Occipital lobe (tissue), 2 donors: ENCODE data around the gene ATP6AP1. TPM values are rescaled to one million over a fixed set of nuclear protein-coding genes. Genes with fewer than 3 reads are reported as not detected.
"Not testable (repeated sequence)": the region's sequence is repeated elsewhere in the genome, so short reads cannot be mapped to it uniquely, and the experiment has no call there.

Experiments used
- DNase-seq: peaks from one replicate; lab custom pipeline; 2025; lab: John Stamatoyannopoulos, UW
- total RNA-seq: library from RNA; depleted of rRNA; stranded (reverse); fragments of >200 nt; gene quantifications from one replicate; pipeline ENCODE4 v1.2.3, GENCODE V29; 2014

The ATP6AP1 gene
- total RNA-seq, 1 donor from 2014 or later, result 42.7 TPM

DNA sequence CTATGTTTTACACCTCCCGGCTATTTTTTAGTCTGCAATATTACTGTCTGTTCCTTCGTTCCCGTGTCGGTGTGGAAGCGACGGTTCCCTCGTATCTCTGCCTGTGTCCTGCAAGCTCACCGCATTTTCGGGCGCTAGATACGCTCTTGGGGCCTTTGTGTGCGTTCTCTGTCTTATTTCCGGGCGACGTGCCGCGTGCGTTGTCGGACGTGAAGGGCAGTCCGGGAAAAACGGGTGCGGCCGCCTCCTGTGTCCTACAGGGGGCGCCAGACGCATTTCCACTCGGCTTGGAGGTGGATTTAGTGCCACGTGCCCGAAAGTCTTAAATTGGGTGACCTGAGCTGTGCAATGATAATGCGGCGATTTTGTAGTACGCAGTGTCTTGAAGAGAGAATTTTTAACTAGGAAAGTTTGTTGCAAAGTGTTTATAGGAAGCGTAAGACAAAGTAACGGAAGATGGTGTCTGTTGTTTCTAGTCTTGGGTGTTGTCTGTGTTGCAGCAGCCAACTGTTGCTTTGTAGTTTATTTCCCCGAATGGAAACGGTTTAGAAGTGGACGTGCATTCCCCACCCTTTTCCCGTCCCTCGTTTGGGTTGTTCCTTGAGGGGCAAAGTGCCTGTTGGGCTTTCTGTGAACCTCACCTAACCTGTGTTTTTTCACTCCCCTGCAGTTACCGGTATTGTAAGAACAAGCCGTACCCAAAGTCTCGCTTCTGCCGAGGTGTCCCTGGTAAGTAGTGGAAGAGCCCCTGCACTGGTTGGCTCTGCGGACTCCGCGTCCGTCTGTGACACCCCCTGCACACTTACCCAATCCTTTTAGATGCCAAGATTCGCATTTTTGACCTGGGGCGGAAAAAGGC is 29.6 kb upstream of the ATP6AP1 start:
- DNase-seq, result peak; percentile 54

DNA sequence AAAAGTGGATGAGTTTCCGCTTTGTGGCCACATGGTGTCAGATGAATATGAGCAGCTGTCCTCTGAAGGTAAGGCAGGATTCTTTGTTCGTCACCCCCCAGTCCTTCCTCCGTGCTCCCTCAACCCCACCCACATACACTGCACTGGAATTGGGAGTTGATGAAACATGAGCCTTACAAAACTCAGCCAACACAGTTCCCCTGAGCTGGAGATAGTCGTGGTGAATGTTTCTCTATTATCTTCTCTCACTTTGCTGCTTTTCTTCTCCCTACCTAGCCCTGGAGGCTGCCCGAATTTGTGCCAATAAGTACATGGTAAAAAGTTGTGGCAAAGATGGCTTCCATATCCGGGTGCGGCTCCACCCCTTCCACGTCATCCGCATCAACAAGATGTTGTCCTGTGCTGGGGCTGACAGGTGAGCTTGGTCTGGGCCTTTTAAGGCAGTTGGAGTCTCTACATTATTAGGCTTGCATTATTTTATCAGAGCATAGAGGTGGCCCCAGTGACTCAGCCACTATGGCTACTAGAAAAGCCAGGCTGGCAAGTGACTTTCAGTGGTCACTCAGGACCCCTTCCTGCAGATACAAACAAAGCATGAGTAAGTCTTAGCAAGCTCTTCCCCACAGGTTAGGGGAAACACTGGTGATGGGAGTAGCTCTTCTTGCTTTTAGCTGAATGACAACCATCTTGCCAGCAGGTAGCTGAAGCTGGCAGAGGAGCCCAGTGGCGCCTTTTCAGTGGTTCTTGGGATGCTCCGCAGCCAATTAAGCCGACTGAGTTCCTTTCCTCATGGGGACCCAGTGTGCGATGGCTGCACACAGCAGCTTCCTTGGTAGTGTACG is 28.7 kb upstream of the ATP6AP1 start:
- no peak for DNase-seq

DNA sequence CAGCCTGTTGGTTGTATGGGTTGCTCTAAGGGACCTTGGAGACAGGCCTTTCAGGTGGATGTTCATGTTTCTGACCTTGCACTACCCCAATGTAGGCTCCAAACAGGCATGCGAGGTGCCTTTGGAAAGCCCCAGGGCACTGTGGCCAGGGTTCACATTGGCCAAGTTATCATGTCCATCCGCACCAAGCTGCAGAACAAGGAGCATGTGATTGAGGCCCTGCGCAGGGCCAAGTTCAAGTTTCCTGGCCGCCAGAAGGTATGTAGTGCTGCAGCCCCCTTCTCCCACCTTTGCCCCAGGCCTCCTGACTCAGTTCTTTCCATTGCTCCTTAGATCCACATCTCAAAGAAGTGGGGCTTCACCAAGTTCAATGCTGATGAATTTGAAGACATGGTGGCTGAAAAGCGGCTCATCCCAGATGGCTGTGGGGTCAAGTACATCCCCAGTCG is 28.1 kb upstream of the ATP6AP1 start:
- not testable (repeated sequence) for DNase-seq

DNA sequence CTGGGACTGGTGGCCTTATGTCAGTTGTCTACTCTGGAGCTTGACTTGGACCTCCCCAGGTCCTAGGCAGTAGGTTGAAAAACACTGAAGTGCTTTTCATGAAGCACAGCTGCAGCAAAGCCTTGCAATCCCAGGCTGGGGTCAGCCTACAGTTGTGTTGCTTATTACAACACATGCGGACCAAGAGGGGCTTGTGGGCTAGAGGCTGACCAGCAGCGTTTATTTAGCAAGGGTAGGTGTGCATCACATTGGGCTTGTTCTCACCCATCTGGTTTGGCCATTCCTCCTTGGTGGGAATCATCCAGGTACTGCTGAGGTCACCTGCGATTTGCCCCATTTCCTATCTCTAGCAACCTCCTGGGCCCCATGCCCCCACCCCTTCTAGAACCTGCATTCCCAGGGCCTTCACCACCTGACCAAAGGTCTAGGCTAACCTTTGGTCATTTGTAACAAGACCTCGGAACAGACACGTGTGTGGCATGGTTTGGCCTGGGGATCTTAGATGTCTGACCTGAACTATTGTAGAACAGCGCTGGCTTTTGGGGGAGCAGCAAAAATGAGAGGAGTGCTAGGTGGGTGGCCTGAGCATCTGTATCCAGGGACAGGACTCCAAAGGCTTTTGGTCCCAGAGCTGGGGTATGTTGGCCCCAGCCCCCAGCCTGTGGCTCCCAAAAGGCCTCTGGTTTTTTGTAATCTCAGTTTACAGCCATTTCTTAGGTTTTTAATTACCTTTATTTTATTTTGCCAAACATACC is 27.3 kb upstream of the ATP6AP1 start:
- DNase-seq, result no peak

DNA sequence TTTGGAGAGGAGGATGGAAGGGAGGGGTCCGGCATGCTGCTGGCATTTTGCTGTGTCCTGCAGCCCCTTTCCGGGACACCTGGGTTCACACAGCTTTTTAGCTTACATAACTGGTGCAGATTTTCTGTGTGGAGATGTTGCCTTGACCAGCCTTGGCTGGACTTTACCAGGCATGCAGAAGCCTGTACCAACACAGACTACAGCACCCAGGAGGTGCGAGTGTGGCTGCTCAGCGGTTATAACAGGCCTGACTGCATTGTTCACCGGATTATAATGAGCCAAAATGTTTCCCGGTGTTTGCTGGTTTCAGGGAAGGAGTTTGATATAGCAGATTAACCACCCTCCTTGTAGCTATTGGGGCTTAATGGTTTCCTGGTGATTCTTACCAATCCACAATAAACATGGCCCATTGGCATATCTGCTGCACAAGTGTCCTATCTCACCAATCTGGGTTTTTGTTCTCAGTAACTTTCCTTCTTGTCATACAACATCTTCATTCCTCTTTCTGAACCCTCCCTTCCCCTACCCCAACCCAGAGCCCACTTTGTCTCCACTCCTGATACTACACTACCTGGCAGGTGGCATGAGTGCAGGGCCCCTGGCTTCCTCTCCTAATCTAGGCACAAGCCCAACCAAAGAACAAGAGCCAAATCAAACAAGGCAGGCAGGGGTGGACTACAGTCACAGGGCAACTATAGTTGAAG is 26.4 kb upstream of the ATP6AP1 start:
- DNase-seq, result no peak

DNA sequence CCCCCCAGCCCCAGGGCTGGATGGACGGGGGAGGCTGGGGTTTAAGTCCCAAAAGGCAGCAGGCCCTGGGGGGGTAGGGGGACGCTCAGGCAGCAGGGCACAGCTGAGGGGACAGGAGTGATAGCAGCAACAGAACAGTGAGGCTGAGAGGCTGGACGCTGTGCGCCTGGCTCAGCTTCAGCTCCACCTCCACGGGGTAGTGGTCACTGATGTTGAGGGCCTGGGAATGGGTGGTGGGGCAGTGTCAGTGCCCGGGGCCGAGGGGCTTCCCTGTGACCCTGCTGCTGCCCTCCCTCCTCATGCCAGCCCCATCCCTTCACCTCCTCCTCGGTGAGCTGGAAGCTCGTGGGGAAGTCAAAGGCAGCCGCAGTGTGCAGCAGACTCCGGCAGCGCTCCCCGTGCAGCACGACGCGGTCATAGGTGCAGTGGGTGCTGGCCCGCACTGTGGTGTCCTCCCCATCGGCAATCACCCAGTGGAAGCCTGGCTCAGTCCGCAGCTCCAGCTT is 25.8 kb upstream of the ATP6AP1 start:
- no peak for DNase-seq

DNA sequence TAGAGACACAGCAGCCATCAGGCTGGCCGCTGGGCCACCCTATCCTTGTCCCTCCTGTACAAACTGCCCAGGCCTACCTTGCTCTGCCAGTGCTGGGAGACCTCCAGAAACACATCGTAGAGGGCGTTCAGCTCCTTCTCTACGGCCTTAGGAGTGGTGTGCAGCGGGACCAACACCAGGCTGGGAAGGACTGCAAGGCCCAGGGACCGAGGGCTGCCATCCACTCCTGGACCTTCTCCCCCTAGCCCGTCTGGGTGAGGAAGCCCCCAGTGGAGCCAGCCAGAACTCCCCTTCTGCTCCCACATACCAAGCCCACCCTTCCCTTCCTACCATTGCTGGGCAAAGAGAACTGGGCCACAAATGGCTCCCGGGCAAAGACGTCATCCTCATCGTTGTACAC is 25.3 kb upstream of the ATP6AP1 start:
- no peak for DNase-seq

DNA sequence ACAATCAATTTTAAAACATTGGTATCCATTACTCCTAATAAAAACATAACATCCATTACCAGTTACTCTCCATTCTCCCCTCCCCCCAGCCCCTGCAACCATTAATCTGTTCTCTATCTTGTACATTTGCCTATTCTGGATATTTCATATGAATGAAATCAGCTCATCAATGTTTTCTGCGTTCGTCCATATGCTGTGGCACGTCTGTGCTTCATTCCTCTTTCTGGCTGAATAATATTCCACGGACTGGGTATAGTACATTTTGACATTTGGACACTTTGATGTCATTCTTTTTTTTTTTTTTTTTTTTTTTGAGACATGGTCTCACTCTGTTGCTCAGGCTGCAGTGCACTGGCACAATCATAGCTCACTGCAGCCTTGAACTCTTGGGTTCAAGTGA is 24.6 kb upstream of the ATP6AP1 start:
- DNase-seq, result no peak

DNA sequence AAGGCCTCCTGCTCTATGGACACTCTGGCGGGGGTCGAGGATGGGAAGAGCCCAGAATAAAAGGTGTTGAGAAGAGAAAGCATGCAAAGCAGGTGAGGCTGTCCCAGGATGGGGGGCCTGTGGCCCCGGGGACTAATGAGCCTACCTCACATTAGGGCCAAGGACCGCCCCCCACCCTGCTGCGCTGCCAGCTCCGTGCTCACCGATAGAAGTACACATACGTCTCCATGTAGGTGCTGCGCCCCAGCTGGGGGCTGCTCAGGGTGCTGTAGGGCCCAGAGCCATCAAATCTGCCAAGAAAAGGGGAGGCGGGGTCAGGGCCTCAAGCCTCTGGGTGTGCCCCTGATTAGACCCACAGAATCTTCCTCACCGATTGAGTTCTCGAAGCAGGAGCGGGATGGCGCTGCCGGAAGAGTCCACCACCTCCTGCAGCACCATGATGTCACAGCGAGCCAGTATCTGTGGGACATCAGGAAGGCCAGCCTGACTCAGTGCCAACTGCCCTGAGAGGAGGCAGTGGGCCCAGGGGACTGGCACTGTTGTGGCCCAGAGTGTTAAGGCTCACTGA is 23.8 kb upstream of the ATP6AP1 start:
- DNase-seq, result no peak

DNA sequence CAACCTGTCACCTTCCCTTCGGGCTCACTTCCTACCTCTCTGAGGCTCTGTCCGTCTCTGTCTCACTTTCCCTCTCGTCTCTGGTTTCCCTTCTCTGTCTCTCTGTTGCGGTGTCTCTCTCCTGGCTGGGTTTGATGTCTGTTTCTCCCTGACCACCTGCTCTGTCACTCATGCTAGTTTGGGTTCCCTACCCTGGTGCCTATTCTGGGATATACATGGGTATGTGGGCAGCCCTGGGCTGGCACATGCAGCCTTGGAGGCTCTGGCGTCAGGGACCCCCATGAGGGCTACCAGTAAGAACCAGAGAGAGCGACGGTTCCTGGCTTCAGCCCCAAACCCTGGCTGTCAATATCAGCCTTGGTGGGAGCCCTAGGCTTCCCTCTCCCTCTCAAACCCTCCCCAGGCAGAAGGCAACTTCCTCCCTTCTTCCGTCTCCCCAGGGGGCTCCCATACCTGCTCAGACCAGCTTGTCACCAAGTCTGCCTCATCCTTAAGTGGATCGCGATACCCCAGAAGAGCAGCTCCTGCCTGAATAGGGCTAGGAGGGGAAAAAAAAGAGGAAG is 19.7 kb upstream of the ATP6AP1 start:
- DNase-seq, result no peak

DNA sequence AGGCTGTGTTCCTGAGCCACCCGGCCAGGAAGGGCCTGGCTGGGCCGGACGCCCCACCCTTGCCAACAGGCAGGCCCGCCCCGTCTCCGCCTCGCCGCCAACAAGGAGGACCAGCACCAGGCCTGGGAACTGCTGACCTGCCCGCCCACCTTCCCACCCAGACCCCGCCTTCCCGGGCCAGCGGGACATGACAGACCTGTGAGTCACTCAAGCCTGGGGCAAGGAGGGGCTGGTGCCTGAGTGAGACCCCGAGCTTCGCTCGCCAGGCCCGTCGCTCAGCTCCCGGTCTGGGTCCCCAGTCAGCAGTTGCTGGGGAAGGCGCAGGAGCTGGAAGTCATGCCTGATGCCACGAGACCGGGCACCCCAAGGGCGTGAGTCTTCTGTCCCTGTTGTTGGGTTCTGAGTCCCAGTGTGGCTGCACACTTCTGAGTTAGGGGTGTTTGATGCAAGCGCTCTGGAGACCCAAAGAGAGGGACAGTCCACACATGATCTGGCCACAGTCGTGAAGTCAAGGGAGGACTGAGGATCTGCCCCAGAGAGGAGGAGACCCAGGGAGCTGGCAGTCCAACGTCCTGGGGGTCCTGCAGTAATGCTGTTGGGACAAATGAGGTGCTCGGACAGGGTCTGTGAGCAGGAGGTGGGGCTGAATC is 19.1 kb upstream of the ATP6AP1 start, which contains the start of gene DNASE1L1:
Gene DNASE1L1, minus strand, starts transcription at position 33 of the 650 bp plus-strand sequence. CDS start 3,686 bp downstream, outside the sequence.
- DNase-seq, result peak; percentile 5

DNA sequence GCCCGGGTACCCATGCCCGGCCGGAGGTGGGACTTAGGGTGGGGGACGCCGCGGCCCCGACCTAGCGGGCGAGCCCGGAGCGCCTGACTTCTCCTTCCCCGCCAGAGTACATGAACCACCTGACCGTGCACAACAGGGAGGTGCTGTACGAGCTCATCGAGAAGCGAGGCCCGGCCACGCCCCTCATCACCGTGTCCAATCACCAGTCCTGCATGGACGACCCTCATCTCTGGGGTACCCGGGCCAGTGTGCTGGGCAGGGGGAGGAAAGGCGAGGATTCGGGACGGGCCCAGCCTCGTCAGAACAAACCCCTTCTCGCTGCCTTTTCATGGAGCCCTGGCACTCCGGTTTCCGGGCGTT is 16.5 kb upstream of the ATP6AP1 start:
- no peak for DNase-seq

DNA sequence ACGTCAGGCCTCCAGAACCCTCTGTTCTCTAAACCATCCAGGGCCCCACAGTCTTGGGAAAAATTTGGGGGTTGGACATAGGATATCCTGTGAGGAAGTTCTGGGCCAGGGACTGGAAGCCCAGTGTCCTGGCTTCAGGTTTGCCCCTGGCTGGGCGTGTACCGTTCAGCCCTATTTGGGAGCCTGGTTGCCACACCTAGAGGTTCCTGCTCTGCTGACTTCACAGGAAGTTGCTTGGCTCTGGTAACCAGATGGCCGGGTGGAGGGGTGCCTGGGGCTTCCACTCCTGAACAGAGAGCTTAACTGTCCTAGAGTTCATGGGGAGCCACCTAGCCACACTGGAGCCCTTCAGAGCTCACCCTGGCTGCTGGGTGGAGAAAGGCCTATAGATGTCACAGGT is 16.0 kb upstream of the ATP6AP1 start:
- DNase-seq, result no peak

DNA sequence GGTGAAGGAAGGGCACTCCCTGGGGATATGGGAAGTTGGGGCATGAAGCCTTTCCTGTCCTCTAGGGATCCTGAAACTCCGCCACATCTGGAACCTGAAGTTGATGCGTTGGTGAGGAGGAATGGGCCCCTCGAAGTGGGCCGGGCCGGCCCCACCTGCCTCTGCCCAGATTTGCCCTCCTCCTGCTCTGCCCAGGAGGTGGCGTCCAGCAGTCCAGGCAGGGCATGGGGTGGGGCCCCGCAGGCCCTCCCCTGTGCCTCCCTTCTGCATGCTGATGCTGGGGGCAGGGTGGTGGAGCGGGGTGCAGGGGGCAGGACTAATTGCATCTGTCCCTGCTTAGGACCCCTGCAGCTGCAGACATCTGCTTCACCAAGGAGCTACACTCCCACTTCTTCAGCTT is 15.3 kb upstream of the ATP6AP1 start:
- no peak for DNase-seq

DNA sequence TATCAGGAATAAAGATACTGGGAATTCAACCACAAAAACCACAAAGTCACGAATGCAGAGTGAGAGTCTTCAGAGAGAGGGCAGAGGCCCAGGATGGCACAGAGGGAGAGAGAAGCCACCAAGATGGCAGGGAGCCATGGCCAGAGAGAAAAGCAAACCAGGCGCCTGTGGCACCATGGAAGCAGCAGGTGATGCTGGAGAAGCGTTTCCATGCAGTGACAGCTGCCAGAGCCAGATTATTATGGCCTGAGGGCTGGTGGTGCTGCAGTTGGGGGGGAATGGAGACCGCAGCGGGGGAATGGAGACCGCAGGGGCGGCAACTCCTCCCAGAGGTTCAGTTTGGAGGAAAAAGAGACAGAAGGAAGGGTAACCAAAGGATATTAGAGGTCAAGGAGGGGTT is 11.3 kb upstream of the ATP6AP1 start:
- DNase-seq, result no peak

DNA sequence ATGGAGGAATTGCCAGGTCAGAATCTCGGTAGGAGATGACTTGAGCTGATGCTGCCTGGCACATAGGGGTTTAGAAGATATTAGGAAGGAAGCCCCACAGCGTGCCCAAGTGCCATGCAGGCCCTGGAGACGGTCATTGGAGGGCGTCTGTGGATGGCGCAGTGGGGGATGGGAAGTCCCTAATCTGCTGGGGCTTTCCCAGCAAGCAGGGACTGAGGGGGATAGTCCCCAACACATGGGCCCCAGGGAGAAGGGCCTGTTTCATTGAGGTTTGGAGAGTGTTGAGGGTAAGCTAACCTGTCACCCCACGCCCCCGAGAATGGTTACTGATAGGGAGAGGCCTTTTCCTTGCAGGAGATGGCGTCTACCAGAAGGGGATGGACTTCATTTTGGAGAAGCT is 9.3 kb upstream of the ATP6AP1 start:
- no peak for DNase-seq

DNA sequence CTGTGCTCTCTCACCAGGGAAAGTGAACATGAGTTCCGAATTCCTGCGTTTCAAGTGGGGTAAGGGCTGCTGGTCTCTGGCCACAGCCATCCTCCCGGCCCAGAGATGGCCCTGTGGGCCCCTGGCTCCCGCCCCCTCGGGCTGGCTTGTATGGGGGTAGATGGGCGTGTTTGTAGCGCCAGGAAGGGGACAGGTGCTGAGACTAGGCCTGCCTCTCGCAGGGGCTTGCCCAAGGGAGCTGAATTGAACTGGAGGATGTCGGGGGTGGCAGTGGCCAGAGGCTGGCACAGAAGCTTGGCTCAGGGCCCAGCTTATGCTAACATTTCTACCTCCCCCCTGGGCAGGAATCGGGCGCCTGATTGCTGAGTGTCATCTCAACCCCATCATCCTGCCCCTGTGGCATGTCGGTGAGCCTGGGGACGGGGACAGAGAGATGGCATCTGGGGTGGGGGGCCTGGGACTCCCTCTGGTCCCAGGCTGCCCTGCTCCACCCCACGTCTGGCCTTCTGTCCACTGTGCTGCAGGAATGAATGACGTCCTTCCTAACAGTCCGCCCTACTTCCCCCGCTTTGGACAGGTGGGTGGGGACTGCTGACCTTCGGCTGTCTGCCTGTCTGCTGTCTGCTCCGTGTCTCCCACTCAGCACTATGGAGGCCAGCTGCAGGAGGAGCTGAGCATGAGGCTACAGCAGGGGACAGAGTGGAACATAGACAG is 8.6 kb upstream of the ATP6AP1 start:
- no peak for DNase-seq

DNA sequence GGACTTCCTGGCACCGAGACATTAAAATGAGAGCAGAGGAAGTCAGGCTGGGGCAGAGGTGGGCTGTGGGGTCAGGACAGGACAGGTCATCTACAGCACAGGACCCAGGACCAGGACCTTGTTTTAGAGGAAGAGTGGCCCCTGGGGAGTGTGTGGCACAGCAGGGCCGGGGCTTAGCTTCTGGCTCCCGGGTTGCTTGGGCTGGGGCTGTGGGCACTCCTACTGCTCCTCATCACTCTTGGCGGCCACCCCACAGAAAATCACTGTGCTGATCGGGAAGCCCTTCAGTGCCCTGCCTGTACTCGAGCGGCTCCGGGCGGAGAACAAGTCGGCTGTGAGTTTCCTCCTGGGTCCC is 8.1 kb upstream of the ATP6AP1 start:
- DNase-seq, result no peak
